Peyer's patch (tissue), 4 donors: ENCODE data around the gene PLEKHM3.

Experiments
- POLR2A ChIP-seq, 2 donors: fragments of 450-650 bp; IDR thresholded peaks; one replicate each; pipeline ENCODE4 v1.5.1; 2017; ENCODE audit warnings: antibody characterized with exemption in 2 of 2, mild to moderate bottlenecking in 2 of 2, moderate library complexity in 2 of 2
- TF ChIP-seq, protein P1 (sequence below), 6 experiments: fragments of 450-650 bp in 4 of 6; fragments of 200-600 bp in 2 of 6; sonication (generic) in 1 of 6; IDR thresholded peaks; one replicate each; pipeline ENCODE4 v1.5.1; 2017 to 2019; ENCODE audit warnings: antibody characterized with exemption in 6 of 6, mild to moderate bottlenecking in 3 of 6, moderate library complexity in 1 of 6

- TF ChIP-seq, protein P1, sequence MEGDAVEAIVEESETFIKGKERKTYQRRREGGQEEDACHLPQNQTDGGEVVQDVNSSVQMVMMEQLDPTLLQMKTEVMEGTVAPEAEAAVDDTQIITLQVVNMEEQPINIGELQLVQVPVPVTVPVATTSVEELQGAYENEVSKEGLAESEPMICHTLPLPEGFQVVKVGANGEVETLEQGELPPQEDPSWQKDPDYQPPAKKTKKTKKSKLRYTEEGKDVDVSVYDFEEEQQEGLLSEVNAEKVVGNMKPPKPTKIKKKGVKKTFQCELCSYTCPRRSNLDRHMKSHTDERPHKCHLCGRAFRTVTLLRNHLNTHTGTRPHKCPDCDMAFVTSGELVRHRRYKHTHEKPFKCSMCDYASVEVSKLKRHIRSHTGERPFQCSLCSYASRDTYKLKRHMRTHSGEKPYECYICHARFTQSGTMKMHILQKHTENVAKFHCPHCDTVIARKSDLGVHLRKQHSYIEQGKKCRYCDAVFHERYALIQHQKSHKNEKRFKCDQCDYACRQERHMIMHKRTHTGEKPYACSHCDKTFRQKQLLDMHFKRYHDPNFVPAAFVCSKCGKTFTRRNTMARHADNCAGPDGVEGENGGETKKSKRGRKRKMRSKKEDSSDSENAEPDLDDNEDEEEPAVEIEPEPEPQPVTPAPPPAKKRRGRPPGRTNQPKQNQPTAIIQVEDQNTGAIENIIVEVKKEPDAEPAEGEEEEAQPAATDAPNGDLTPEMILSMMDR (IDR thresholded peaks at IDR 0.05), result no peak
- no peak for TF ChIP-seq POLR2A (IDR thresholded peaks at IDR 0.05)
These were observed 88.1 kb downstream of the PLEKHM3 start for GRCh38 chr2:207937253-207937652.
